Ishikawa (cell line): Measurements from ENCODE around the gene PRRC2B.

Experiments used
- CEBPB ChIP-seq: IDR thresholded peaks from 2 replicates; pipeline ENCODE4 v1.6.1; 2012
- CREB1 ChIP-seq: IDR thresholded peaks from 2 replicates; pipeline ENCODE4 v1.6.1; 2012; ENCODE audit warnings: low read depth
- EP300 ChIP-seq: IDR thresholded peaks from 2 replicates; pipeline ENCODE4 v1.6.1; 2012; ENCODE audit warnings: borderline replicate concordance
- MAX ChIP-seq: IDR thresholded peaks from 2 replicates; pipeline ENCODE4 v1.6.1; 2012
- REST ChIP-seq: IDR thresholded peaks from 2 replicates; pipeline ENCODE4 v1.6.1; 2012; ENCODE audit warnings: low read depth, mild to moderate bottlenecking
- YY1 ChIP-seq: IDR thresholded peaks from 2 replicates; pipeline ENCODE4 v1.6.1; 2012; ENCODE audit warnings: low read depth

GRCh38 chr9:131528186-131528585 is 134.3 kb downstream of the PRRC2B start:
- no peak for TF ChIP-seq EP300
- TF ChIP-seq CEBPB, result no peak
- TF ChIP-seq REST, result no peak
- TF ChIP-seq CREB1, result no peak
- TF ChIP-seq YY1, result no peak
- TF ChIP-seq MAX, result no peak
